ENCODE results near the gene KIF5C.
A peak's percentile ranks its signal among the peaks of the same experiment; 100 is the strongest.
"Not testable (repeated sequence)": the region's sequence is repeated elsewhere in the genome, so short reads cannot be mapped to it uniquely, and the experiment has no call there.

Gene KIF5C

DNA sequence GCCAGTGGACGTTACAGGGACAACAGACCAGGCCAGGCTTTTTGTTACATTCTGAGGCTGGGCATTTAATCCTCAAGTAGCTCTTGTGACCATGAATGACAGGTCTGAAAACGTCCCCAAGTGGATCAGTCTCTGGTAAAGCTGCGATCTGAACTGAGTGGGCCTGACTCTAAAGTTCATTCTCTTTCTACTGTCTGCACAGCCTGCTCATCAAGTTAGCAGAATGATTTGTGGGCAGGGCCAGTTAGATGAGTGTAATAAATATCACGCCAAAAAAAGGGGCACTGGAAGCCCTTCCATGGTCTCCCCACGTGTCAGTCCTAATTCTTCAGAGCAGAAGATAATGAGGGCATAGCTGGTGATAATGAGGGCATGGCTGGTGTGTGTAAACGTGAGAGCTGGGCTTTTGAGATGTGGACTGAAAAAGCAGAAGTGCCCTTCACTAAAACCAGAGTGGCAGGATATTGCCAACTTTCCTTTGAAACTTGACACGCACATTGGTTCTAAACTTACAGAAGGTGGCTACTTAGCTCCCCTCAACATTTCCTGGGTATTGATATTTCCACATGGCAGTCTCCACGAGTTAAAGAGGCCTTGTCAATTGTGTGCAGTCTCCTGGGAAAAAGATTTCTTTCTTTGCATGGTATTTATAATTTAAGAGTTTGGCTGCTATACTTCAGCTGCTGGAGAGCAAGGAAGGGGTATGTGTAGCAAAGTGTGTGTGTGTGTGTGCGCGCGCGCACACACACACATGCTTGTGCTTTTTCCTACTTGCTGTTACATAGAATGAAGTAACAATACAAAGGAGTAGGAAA lies 90.8 kb downstream of the KIF5C start:
- DNase-seq (ENCODE audit: low spot score), result no peak

DNA sequence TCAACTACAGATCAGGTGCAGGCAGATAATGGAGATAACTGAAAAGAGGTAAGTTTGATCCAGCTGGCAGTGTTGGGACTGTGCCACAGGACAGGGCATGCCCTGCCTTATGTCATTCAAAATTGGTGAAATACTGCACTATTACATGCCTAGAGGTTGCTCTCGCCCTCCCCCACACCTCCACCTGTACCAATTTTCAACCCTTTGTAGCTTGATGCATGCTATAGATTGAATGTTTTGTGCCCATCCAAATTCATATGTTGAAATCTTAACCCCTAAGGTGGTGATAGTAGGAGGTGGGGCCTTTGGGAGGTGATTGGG lies 91.4 kb downstream of the KIF5C start:
- no peak for DNase-seq (ENCODE audit: low spot score)

DNA sequence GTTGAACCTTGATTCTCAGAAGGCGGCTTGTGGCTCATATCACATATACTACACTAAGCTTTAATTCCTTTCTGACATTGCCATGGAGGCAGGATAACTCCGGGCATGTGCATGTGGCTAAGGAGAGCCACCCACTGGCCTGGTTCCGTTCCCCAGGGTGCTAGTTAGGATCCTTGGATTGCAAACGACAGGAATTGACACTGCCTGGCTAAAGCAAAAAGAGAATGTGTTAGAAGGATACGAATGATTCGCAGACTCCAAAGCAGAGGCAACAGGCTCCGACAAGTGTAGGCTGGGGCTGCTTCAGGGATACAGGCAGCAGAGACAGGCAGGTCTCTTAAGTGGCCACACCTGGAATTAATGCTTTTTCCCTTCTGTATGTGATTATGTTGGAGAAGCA lies 92.0 kb downstream of the KIF5C start:
- DNase-seq (ENCODE audit: low spot score), result no peak

DNA sequence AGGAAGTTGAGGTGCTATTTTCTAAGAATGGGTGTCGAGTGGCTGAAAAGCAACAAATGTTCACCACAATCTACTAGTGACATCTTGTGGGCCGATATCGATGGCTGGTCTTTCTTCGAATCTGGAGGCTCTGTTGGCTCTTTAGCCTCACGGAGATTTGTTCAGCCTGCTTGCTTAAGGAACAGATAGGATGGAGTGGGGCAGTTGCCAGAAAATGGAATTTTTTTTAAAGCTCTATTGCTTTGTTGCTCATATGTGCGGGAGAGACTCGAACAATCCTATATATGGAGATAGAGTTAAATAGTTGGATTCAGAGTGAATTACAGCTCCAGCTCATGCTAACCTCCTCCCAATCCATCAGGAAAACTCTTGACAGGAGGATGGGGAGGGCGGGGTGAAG lies 92.6 kb downstream of the KIF5C start:
- DNase-seq (ENCODE audit: low spot score), result peak; percentile 38

DNA sequence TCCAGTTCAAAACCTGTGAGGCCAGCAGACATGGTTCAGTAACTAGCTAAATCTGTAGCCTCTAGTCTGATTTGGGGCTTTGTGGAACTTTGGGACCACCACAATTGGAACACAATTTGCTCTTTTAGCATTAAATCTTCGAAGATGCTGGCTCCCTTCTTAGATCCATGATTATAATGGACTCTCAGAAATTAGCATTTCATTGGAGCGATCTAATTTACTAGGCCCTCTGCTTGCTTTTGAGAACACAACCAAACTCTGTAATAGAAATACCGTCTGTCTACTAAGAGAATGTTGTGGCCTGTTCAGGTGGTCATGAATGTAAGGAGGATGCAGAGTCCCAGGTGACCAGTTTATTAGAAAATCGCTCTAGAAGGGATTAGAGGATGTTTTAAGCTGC lies 93.3 kb downstream of the KIF5C start:
- DNase-seq (ENCODE audit: low spot score), result no peak

DNA sequence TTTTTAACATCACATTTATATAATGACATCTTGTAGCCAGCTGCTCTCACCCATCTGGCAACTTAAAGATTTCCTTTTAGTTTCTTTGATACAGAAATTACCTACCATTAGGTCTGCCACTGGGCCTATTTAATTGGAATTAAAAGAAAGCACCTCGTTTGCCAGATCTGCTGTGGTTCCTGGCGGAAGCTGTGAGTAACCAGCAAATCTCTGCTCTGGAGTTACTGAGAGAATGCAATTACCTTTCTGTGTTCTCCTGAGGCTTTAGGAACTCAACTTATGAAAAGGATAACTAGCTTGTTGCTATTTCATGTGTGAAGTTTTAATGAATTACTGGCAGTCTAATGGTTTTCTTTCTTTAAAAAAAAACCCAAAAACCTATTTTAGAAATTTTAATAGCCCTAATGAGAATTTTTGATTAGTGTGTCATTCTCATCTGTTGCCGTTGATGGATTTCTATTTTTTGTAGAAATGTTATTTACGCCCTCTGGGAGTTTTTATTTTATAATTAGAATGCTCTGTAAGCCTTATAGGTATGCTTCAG lies 93.8 kb downstream of the KIF5C start:
- no peak for DNase-seq (ENCODE audit: low spot score)

DNA sequence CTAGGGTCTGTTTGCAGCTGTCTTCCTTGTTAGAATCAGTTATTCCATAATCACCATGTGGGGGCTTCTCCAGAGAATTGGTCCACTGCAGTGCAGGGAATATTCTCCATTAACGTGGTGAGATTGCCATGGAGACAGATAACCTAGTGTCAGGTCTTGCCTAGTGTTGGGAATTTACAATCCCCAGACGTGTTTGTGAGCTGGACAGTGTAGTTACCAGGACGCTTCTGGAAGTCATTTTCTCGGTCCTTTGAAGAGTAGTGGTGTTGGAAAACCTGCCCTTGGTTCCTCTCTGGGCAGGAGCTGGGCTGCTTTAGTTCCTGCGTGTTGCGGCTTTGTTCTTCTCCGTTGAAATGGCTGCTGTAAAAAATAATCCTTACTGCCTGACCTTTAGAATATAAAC lies 94.6 kb downstream of the KIF5C start:
- DNase-seq (ENCODE audit: low spot score), result no peak

DNA sequence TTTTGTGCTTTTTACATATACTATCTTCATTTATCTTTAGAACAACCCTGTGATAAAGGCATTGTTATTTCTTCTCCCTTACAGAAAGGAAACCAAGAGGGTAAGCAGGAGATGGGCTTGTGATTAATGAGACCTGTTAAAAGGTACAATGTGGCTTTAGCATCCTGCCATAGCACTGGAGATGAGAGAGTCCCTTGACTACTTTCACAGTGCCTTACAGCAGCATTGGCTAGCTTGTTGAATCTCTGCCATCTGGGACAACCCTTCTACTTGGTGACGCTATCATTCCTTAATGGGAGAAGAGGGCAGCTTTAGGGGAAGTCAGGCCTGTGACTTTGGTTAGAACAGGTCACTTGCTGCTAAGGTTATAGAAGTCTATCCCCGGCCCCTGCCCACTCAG lies 95.4 kb downstream of the KIF5C start:
- no peak for DNase-seq (ENCODE audit: low spot score)

DNA sequence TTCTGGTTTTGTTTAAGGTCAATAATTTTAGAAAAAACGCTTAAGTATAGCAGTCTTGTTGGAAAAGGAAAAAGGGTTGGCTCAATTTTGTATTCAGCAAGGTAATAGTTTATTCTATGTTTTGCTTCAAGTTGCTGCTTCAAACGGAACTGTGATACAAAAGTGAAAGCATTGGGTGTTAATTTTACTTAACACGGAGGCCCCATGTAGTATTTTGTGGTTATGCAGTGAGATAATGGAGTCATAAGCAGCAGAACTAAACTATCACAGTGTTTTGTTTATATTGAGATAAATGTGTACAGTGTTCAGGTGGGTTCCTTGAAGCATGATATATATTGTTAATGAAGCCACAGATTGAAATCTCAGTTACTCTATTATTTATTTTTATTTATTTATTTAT lies 96.5 kb downstream of the KIF5C start:
- no peak for DNase-seq (ENCODE audit: low spot score)

DNA sequence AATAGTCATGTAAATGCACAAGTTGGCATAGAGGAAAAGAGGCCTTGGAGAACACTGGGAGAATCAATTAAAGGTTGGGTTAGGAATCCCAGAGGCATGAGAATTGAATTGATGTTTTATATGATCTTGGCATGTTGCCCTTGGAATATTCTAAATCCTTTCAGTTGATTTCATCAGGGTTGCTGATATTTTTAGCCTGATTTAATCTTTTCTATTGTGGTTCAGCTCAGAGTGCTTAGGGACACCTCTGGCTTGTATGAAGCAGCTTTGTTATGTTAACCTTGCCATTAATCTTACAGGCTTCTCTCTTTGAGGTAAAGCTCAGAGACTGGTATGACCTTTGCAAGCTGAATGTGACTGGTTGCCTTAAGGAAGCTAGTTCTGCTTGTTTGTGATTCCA lies 99.1 kb downstream of the KIF5C start:
- DNase-seq (ENCODE audit: low spot score), result no peak

DNA sequence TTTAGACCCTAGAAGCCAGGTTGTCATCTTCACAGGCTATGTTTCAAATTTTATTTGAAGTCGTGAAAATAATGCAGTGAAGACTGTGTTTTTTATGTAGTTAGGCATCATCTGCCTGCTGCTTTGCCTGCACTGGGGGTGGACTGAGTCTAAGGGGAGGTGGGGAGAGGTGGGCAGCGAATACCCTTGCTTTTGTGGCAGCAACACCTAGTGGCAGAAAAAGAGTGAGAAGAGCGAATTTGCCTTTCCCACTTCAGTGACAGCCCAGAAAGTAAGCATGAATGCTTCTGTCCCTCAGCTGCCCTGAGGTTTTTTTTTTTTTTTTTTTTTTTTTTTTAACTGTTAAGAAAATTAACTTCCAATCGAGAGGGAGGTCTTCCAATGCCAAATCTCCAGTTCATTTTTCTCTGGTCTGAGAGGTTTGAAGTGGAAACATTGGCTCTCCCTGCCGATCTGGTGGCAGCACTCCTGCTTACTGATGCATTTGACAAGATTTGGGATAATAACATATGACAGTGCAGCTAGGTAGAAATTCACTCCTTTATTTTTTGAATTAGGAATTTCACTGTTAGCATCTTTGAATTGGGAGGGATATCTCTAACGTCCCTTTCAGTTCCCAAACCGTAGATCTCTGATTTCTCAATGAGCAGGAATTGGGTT lies 103.1 kb downstream of the KIF5C start:
- DNase-seq (ENCODE audit: low spot score), result peak; percentile 54

DNA sequence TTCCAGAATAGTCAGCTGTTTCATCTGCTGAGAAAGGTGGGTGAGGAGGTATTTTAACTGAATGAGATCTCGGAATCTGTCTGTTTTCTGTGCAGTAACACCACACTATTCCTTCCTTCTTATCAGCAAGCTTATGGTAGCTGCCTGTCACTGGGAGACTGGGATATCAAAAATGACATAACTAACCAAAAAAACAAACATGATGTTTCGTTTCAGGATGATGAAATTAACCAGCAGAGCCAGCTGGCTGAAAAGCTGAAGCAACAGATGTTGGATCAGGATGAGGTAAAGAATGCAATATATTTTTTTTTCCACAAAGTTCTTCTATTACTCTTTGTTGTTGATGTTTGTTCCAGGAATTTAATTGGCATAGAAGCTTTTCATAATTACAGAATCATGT lies 103.7 kb downstream of the KIF5C start:
- DNase-seq (ENCODE audit: low spot score), result no peak

DNA sequence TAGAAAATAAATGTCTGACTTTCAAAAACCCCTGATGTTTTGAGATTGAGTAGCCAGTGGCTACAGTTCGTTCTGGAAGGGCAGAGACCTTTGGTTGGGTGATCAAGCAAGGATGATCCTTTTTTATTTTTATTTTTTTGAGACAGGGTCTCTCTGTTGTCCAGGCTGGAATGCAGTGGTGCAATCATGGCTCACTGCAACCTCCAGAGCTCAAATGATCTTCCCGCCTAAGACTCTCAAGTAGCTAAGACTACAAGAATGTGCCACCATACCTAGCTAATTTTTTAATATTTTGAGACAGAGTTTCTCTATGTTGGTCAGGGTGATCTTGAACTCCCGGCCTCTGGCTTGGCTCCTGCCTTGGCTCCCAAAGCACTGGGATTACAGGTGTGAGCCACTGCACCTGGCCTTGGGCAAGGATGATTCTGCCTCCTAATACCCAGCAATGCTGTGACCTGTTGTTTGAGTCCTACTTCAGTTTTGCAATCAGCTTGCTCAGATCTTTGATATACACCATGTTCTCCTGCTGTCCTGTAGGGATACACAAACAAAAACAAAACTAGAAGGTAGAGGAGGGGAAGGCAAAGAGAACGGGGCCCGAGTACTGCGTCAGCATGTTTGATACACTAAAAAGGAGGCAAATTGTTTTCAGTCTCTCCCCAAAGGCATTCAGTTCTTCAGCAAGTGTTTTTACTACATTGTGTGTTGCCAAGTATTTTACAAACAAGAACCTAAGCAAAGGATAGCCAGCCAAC lies 104.3 kb downstream of the KIF5C start:
- no peak for DNase-seq (ENCODE audit: low spot score)

DNA sequence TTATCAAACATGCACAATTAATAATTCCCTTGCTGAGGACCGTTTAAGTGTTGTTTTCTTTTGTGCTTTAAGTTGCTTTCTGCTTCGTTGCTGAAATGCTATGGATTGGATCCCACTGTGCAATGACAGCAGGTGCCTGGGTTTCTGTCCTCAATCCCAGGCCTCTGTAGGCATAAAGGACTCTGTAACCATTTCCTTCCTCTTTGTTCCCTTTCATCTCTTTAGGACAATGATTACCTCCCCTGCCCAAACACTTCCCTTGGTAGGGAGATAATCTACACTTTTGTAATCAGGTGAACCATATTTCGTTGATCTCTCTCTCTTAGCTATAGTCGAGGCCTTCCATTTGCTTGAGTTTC lies 104.9 kb downstream of the KIF5C start:
- no peak for DNase-seq (ENCODE audit: low spot score)

DNA sequence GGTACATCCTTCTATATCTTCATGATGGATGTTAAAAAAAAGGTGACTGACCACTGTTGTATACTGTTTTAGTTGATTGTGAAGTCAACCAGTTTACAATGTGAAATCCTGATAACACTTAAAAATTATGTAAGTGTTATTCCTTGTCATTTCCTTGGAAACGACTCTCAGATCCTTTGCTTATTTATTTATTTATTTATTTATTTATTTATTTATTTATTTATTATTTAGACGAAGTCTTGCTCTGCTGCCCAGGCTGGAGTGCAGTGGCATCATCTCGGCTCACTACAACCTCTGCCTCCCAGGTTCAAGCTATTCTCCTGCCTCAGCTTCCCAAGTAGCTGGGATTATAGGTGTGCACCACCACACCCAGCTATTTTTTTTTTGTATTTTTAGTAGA lies 105.5 kb downstream of the KIF5C start:
- DNase-seq (ENCODE audit: low spot score), result not testable (repeated sequence)

DNA sequence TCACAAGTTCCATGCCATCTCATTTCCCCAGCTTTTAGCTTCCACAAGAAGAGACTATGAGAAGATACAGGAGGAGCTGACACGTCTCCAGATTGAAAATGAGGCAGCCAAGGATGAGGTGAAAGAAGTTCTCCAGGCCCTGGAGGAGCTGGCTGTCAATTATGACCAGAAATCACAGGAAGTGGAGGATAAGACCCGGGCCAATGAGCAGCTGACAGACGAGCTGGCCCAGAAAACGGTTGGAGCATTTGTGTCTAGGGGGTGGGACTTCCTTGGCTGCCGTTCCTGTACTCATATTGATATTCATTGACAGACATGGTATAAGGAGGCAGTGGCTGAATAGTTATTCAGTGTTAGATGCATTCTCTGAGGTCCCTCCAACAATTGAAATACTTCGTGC lies 106.3 kb downstream of the KIF5C start:
- DNase-seq (ENCODE audit: low spot score), result no peak

DNA sequence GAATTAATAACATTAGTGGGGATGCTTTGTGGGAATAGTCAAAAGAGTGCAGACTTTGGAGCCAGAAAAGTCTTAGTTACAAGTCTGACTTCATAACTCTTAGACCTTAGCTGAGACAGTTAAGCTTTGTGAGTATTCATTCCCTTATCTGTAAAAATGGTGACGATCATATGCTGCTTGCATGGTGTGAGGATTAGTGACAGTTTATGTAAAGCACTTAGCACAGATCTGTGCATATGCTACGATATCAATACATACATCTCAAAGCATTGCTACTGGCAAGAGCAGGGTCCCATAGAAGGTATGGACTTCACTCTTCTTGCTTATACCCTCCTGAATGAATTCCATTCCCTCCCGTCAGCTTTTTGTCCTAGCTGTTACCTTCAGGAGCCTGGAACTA lies 106.8 kb downstream of the KIF5C start:
- no peak for DNase-seq (ENCODE audit: low spot score)

DNA sequence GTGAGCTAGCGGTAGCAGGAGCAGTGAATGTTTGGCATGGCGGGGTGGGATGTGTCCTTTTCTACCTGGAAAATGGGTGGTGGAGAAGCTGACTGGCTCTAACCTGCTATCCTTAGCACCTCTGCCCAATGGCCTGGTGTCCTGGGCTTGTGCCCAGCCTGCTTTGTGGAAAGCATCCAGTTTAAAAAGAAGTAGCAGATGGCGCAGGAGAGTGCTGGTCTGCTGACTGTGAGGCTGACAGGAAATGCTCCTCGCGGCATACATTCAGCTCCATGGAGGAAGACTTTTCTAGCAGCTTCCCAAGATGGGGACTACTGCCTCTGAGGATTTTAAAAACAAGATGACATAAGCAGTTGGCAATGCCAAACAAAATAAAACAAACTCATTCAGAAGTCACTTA lies 107.3 kb downstream of the KIF5C start:
- DNase-seq (ENCODE audit: low spot score), result no peak

DNA sequence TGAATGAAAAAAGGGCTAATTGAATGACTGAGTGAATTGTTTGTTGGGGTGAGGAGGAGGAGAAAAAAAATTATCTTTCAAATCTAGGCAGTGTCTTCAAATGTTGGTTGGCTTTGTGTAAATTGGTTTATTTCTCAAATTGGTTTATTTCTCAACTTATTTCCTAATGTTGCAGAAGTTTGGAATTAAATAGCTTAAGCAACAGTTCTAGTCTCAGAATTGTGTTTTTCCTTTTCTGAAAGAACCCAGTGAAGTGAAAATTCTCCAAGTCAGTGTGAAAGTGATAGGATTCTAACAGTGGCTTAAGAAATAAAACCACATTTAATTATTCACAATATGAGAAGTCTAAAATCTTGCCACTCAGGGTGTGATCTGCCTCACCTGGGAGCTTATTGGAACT lies 108.9 kb downstream of the KIF5C start:
- no peak for DNase-seq (ENCODE audit: low spot score)

DNA sequence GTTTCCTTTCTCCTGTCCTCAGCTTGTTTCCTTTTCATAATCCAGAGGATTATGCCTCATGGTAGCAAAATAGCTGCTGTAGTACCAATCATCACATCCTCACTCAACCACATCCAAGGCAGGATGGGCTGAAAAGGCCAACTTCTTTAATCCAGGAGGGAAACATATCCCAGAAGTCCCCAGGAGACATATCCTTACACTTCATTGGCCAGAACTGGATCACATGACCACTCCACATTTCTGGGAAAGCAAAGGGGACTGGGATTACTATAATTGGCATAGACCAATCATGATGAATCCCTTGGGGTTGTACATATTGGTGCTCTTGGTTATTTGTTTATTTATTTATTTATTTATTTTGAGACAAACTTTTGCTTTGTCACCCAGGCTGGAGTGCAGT lies 109.4 kb downstream of the KIF5C start:
- no peak for DNase-seq (ENCODE audit: low spot score)

DNA sequence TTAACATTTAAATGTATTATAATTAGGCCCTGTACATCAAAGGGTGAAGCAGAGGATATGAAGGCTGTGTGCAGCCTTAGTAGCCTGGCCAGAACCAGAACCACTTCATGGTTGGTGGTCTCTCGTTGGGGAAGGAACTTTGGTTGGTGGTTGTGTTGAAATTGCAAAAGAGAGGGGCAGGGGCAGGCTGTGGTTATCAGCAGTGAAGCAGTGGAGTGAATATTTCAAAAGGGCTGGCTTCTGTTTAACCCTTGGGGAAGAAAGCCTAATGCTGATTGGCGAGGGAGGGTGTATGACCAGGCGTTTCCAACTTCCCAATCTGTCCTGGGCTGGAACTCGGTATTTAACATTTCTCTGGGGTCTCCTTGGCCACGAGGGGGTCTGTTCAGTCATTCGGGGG lies 112.3 kb downstream of the KIF5C start:
- no peak for DNase-seq (ENCODE audit: low spot score)

DNA sequence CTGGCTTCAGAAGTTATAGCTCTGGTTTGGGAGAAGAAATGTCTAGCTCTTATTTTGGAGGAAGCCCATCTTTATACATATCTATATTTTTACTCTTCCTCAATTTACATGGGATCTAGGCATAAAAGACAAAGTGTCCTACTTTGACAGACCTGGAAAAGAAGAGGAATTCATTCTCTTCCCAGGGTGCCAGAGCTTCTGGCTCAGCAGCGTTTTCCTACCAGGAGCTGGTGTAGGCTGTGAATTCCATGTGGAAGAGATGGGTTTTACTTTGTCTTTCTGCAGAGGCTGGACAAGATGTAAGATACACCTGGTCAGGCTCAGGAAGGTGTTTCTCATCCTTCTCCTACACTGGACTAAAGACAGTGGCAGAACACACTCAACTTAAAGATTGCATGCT lies 113.3 kb downstream of the KIF5C start:
- no peak for DNase-seq (ENCODE audit: low spot score)

DNA sequence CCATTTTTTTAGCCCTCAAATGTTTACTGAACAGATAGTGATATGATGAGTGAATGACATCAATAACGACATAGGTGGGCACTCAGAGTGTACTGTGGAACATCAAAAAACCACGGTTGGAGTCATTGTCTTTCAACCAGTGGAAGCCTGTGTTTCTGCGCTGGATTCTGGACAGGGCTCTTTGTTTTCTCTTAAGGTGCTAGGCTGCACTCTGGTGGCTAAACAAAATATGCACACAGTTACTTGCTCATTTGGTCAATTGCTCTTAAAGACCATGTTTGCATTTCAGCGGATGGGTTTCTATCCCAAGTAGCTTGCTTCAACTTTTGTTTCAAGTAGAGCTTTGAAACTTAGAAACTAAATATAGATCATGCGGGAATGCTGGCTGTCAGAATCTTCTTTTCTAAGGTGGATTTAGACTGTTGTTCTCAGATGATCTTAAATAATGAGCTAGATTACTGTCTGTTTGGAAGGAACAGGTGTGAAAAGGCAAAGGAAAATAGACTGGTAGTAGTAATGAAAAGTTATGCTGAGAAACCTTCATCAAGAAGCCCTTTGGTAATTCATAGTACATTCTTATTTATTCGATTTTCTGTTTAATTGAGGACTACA lies 115.0 kb downstream of the KIF5C start:
- peak; percentile 86 for DNase-seq (ENCODE audit: low spot score)
